ENCODE data around the gene UBE2I. TPM values are rescaled to one million over a fixed set of nuclear protein-coding genes. Genes with fewer than 3 reads are reported as not detected.

UBE2I gene
- polyA plus RNA-seq, 2 of the 4 experiments (the other 2 are of a cell fraction) = 170 to 208 TPM

DNA sequence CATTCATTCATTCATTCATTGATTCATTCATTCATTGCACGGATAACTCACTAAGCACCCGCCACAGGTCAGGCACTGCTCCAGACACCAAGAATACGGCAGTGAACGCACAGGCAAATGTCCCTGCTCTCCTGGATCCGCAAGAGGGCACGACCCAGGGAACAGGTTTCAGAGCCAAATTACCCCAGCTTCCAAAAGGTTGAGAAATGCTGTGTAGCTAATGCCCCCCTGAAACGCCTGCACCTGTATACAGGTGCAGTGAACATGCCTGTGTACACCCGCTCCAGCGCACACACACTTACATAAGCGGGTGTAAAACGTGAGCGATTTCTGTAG lies 9.6 kb upstream of the UBE2I start:
- WGBS (ENCODE audit: missing lambda C conversion rate) = 75% methylated on average over 12 of the region's 12 CpGs
- ChIA-PET POLR2A (interaction anchor here (1.5 kb wide), 1 partner anchor 10 kb away, joined by 4 read pairs; the partner anchor contains the start of gene UBE2I), CTCF (interaction anchor here (1.0 to 4.5 kb wide), 11 partner anchors 9 to 196 kb away, joined by 3 to 22 read pairs (median 13); no protein-coding TSS in a partner anchor)
- ATAC-seq (no peak), DNase-seq (ENCODE audit: low read depth in 1 of 2, low spot score in 1 of 2) (no peak), FAIRE-seq (no peak)
- no peak overlapping the region for H3K27ac ChIP-seq
- H3K9me3 ChIP-seq = no peaks in the 10 kb centered on the region
- no peak overlapping the region for H3K4me3 ChIP-seq
- no peak overlapping the region for H3K4me2 ChIP-seq
- peaks cover 28% of the 10 kb centered on the region for H3K4me1 ChIP-seq
- no peak for TF ChIP-seq RAD21 (conservative IDR thresholded peaks at IDR 0.05 in 1 of 2, IDR thresholded peaks at IDR 0.05 in 1 of 2)
- TF ChIP-seq HOXA7 (CRISPR knock-in tag; IDR thresholded peaks at IDR 0.05) = no peak
- no peak for TF ChIP-seq CBX8 (IDR thresholded peaks at IDR 0.05)
- TF ChIP-seq, protein P1, sequence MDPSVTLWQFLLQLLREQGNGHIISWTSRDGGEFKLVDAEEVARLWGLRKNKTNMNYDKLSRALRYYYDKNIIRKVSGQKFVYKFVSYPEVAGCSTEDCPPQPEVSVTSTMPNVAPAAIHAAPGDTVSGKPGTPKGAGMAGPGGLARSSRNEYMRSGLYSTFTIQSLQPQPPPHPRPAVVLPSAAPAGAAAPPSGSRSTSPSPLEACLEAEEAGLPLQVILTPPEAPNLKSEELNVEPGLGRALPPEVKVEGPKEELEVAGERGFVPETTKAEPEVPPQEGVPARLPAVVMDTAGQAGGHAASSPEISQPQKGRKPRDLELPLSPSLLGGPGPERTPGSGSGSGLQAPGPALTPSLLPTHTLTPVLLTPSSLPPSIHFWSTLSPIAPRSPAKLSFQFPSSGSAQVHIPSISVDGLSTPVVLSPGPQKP (IDR thresholded peaks at IDR 0.05; ENCODE audit: low read depth, low read length) = no peak
- TF ChIP-seq EHF (CRISPR knock-in tag; IDR thresholded peaks at IDR 0.05) = no peak
- TF ChIP-seq, protein P2, sequence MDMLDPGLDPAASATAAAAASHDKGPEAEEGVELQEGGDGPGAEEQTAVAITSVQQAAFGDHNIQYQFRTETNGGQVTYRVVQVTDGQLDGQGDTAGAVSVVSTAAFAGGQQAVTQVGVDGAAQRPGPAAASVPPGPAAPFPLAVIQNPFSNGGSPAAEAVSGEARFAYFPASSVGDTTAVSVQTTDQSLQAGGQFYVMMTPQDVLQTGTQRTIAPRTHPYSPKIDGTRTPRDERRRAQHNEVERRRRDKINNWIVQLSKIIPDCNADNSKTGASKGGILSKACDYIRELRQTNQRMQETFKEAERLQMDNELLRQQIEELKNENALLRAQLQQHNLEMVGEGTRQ (IDR thresholded peaks at IDR 0.05) = no peak
- no peak for TF ChIP-seq HDAC2 (IDR thresholded peaks at IDR 0.05)
- TF ChIP-seq, protein P3, sequence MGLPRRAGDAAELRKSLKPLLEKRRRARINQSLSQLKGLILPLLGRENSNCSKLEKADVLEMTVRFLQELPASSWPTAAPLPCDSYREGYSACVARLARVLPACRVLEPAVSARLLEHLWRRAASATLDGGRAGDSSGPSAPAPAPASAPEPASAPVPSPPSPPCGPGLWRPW (IDR thresholded peaks at IDR 0.05) = no peak
- no peak for TF ChIP-seq MAZ (IDR thresholded peaks at IDR 0.05; ENCODE audit: borderline replicate concordance, low read depth, low read length)
- TF ChIP-seq HEYL (CRISPR knock-in tag; IDR thresholded peaks at IDR 0.05) = no peak
- TF ChIP-seq RARB (CRISPR knock-in tag; IDR thresholded peaks at IDR 0.05) = no peak
- no peak for TF ChIP-seq RCOR1 (IDR thresholded peaks at IDR 0.05; ENCODE audit: low read depth, low read length)
- TF ChIP-seq, protein P4, sequence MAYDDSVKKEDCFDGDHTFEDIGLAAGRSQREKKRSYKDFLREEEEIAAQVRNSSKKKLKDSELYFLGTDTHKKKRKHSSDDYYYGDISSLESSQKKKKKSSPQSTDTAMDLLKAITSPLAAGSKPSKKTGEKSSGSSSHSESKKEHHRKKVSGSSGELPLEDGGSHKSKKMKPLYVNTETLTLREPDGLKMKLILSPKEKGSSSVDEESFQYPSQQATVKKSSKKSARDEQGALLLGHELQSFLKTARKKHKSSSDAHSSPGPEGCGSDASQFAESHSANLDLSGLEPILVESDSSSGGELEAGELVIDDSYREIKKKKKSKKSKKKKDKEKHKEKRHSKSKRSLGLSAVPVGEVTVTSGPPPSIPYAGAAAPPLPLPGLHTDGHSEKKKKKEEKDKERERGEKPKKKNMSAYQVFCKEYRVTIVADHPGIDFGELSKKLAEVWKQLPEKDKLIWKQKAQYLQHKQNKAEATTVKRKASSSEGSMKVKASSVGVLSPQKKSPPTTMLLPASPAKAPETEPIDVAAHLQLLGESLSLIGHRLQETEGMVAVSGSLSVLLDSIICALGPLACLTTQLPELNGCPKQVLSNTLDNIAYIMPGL (CRISPR knock-in tag; IDR thresholded peaks at IDR 0.05; ENCODE audit: borderline replicate concordance) = no peak
- no peak for TF ChIP-seq CBX2 (IDR thresholded peaks at IDR 0.05; ENCODE audit: borderline replicate concordance, low read depth)
- no peak for TF ChIP-seq RFX5 (IDR thresholded peaks at IDR 0.05)

DNA sequence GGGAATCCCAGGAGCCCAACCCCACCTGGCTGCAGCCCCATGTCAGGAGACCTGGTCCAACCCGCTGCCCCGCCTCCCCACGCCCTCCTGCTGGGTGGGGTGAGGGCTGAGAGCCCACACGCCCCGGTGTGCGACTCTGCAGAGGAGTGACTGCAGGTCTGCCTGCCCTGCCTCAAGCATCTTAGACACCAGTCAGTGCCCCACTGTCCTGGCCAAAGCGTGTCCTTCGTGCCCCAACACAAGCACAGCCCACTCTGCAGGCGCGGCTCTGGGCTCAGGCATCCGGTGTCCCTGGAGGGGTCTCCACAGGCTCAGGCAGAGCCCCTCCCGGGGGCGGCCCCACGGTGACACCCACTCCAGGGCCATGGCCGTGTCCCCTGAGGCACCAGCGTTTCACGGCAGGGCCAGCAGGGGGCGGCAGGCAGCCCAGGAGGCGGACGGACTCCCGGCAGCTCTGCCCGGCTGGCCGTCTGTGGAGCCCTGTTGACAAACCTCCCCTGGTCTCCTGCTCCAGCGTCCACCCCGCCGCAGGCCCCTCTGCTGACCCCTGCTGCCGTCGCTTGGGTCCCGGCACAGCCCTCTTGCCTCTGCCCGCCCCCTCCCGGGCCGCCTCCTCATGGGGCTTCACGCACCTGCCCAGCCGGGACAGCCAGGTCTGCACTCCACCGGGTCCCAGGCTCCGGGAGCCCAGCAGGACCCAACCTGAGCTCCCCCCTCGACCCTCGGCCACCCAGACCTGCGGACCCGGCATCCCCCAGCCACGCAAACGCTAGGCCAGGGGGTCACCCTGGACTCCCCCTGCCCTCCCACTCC lies 8.6 kb upstream of the UBE2I start:
- Histone ChIP-seq H3K4me2 (peak overlapping the region; percentile 76), H3K9me3 (no peaks in the 10 kb centered on the region), H3K4me3 (peak overlapping the region; percentile 27; the same call in 1 of the 3 replicates), H3K27ac (peak overlapping the region; percentile 58 to 89; a peak in 5 of 6 replicates), H3K4me1 (peaks cover 28% of the 10 kb centered on the region)
- CTCF ChIA-PET = interaction anchor here (0.6 to 4.5 kb wide), 24 partner anchors 10 to 455 kb away, joined by 3 to 22 read pairs (median 4); no protein-coding TSS in a partner anchor
- 7% methylated on average over 21 of the region's 42 CpGs for WGBS (ENCODE audit: missing lambda C conversion rate)
- DNase-seq (ENCODE audit: low read depth in 1 of 2, low spot score in 1 of 2) (peak; percentile 63 to 88), FAIRE-seq (no peak), ATAC-seq (peak; percentile 87 to 94)
- TF ChIP-seq MAFK (IDR thresholded peaks at IDR 0.05; ENCODE audit: partially characterized antibody) = no peak
- TF ChIP-seq RAD21 (conservative IDR thresholded peaks at IDR 0.05 in 1 of 2, IDR thresholded peaks at IDR 0.05 in 1 of 2) = peak; percentile 38 to 51; a peak in 3 of 5 replicates
- TF ChIP-seq ZFP36 (IDR thresholded peaks at IDR 0.05; ENCODE audit: borderline replicate concordance, partially characterized antibody) = no peak
- no peak for TF ChIP-seq HDAC2 (IDR thresholded peaks at IDR 0.05)
- TF ChIP-seq SMC3 (IDR thresholded peaks at IDR 0.05) = peak; percentile 56
- TF ChIP-seq FOSB (CRISPR knock-in tag; IDR thresholded peaks at IDR 0.05) = no peak
- no peak for TF ChIP-seq JUNB (IDR thresholded peaks at IDR 0.05)
- TF ChIP-seq, protein P5, sequence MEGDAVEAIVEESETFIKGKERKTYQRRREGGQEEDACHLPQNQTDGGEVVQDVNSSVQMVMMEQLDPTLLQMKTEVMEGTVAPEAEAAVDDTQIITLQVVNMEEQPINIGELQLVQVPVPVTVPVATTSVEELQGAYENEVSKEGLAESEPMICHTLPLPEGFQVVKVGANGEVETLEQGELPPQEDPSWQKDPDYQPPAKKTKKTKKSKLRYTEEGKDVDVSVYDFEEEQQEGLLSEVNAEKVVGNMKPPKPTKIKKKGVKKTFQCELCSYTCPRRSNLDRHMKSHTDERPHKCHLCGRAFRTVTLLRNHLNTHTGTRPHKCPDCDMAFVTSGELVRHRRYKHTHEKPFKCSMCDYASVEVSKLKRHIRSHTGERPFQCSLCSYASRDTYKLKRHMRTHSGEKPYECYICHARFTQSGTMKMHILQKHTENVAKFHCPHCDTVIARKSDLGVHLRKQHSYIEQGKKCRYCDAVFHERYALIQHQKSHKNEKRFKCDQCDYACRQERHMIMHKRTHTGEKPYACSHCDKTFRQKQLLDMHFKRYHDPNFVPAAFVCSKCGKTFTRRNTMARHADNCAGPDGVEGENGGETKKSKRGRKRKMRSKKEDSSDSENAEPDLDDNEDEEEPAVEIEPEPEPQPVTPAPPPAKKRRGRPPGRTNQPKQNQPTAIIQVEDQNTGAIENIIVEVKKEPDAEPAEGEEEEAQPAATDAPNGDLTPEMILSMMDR (IDR thresholded peaks at IDR 0.05) = peak; percentile 78
- 0 out of 2 replicates have a peak, but pooled peaks have one; percentile 46 for TF ChIP-seq HOXB5 (CRISPR knock-in tag; IDR thresholded peaks at IDR 0.05)
- TF ChIP-seq TFCP2L1 (CRISPR knock-in tag; IDR thresholded peaks at IDR 0.05) = peak; percentile 41; the same call in 1 of the 2 replicates
- POLR2A ChIA-PET = interaction anchor here (0.6 to 1.5 kb wide), 2 partner anchors 9 to 120 kb away, joined by 3 to 4 read pairs; partner anchors contain the start of genes UBE2I and UQCC4
